Stimulated activated CD4-positive, alpha-beta T cell treated with anti-CD3 and anti-CD28 coated beads, TNF-alpha, amount 100 ng/mL, for 1 hour (primary cell): ENCODE measurements around the gene PRODH2.
"Not testable (repeated sequence)": the region's sequence is repeated elsewhere in the genome, so short reads cannot be mapped to it uniquely, and the experiment has no call there.

Experiments used
- DNase-seq, 3 donors: peaks; one replicate each; pipeline ENCODE4 v3.0.0-alpha.2; 2020; ENCODE audit warnings: low read depth in 3 of 3, low spot score in 1 of 3

Gene PRODH2

DNA sequence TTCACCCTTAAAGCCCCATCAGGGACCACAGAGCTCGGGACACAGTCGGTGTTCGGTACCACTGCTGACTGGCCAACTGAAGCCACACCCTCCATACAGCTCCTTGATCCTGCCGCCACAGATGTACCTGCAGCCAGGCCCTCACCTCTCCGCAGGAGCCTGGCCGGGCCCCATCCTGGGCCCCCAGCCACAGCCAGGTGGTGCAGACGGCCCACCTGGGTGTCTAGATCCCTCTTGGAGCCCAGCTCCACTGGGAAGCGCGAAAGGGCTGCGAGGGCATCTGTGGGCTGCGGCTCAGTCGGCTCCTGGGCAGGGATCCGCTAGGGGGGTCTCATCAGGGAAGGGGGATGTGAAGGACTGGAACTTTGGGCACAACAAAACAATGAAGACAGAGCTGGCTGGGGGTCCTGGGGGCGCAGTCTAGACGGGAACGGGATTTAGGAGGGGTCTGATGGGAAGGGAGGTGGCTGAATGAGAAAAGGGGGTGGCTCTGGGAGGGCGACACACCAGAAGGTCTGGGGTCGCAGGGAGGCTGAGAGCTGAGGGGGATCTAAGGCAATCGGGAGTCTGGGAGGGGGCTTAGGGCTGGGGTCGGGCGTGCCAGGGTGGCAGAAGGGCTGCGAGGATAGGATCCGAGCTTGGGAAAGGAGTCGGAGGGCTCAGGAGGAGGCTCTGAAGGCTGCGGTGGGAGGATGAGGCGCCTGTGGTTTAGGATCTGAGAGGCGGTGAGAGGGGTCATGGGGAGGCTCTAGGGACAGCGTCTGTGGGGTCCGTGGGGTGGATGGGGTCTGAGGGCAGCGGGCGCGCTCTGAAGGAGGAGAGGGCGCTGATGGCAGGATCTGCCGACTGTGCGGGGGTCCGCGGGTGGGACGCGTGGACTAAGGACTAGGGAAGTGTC is 15.8 kb downstream of the PRODH2 start:
- no peak for DNase-seq

DNA sequence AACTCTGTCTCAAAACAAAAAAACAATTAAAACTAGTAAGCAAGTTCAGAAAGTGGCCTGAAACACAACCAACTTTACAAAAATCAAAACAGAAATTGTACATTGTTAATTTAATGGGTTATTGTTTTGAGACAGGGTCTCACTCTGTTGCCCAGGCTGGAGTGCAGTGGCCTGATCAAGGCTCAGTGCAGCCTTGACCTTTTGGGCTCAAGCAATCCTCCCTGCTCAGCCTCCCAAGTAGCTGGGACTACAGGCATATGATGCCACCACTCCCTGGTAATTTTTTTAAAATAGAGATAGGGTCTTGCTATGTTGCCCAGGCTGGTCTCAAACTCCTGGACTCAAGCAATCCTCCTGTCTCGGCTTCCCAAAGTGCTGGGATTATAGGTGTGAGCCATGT is 17.1 kb downstream of the PRODH2 start:
- DNase-seq, result not testable (repeated sequence)

DNA sequence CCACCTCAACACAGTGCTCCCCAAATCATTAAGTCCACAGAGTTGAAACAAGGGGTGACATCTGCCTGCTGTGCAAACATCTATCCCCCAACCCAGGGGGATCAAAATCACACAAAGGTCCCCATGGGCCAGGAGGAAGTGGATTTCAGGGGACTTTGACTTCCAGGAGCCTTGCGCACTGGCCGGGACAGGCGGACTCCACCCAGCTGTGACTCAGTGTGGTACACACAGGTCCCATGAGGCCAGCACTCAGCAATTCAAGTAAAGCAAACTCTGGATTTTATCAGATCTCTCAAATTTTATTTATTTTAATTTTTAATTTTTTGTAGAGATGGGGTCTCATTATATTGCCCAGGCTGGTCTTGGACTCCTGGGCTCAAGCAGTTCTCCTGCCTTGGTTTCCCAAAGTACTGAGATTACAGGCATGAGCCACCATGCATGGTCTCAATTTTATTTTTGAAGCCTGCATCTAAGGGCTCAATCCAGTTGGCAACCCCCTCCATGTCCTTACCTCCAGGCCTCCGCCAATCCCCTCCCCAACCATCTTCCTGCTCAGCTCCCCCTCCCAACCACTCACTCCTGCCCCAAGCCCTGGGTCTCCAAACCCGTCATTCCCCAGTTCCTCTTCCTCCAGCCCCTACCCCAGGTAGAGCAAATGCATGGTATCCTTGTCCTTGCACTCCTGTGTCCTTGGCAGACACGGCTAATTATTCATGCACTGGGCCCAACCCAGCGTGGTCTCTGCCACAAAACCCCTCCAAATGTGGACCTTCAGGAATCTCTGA is 19.1 kb downstream of the PRODH2 start:
- no peak for DNase-seq

DNA sequence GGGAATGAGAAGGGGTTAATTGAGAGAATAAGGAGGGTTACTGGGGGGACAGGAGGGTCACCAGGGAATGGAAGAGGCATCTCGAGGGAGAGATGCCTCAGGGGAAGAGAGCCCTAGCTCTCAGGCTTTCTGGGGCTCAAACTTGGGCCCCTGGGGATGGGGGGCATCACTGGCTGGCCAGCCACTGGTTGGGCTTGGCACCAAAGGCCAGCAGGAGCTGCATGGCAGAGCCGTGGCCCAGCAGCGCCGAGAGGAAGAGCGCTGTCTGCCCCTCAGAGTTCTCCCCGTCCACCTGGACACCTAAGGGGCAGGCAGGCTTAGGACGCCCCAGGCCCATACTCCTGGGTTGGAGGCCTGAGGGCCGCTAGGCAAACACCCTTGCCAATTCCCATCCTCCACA is 19.8 kb downstream of the PRODH2 start:
- DNase-seq, result no peak

DNA sequence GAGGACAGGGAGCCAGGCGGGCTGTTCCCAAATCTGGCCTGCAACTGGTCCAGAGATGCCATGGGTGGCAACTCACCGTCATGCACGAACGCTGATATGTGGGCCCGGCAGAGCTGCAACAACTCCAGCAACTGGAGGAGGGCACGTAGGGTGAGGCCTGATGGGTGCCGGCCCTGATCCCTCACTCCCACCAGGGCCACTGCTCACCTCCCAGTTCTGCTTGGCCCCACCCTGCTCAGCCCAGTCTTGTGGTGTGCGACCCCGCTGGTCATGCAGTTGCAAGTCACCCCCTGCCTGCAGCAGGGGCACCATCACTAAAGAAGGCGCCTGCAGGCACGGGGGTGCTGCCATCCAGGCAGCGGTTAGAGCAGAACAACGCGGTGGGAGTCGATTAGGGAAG is 20.3 kb downstream of the PRODH2 start:
- DNase-seq, result no peak

DNA sequence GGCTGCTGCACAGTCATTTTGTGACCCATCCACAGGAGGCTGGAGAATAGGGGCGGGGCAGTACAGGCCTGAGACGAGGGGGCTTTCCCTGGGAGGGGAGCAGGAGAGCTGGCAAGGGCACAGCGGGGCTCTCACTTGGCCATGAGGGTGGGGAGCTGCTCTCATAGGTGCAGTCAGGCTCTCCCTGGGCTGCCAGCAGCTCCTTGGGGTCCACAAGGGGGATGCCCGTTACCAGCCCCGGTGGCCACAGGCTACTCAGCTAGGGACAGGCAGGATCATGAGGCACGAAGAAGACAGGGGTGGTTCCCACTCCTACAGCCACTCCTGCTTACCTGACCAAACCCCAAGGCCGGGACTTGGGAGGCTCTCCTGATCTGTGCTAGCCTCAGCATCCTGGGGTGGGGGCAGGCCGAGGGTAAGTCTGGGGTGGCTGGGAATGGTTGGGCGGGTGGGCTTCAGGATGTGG is 20.8 kb downstream of the PRODH2 start:
- no peak for DNase-seq

DNA sequence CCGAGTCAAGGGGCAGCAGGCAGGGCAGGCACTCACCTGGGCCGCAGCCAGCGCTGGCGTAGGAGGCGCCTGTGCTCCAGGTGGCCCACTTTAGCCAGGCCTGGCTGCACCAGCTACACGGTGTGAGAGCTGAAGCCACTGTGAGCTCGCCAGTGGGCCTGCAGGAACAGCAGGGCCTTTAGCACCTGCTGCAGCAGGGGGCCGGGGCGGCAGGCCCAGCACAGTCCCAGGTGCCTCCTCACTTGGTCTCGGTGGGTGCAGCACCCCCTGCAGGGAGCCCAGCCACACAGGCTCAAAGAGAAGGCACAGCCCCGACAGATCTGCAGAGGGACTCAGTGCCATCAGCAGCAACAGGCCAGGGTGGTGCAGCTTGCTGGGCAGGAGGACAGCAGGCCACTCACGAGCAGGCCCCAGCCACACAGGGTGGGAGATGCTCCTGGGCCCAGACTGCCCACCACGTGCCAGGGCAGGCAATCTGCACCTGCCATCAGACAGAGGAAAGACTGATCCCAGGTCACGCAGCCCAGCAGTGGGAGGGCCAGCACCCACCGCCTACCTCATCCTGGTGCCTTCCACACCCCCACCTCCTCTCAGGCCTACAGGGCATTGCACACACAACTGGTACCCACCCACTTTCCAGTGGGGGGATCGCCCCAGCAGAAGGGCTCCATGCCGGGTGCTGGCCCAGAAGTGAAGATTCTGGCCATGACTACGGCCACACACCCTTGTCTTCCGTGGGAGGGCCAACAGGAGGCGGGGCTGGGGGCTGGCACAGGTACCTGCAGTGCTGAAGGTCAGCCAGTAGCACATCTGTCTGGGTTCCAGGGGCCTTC is 21.4 kb downstream of the PRODH2 start:
- DNase-seq, result no peak

DNA sequence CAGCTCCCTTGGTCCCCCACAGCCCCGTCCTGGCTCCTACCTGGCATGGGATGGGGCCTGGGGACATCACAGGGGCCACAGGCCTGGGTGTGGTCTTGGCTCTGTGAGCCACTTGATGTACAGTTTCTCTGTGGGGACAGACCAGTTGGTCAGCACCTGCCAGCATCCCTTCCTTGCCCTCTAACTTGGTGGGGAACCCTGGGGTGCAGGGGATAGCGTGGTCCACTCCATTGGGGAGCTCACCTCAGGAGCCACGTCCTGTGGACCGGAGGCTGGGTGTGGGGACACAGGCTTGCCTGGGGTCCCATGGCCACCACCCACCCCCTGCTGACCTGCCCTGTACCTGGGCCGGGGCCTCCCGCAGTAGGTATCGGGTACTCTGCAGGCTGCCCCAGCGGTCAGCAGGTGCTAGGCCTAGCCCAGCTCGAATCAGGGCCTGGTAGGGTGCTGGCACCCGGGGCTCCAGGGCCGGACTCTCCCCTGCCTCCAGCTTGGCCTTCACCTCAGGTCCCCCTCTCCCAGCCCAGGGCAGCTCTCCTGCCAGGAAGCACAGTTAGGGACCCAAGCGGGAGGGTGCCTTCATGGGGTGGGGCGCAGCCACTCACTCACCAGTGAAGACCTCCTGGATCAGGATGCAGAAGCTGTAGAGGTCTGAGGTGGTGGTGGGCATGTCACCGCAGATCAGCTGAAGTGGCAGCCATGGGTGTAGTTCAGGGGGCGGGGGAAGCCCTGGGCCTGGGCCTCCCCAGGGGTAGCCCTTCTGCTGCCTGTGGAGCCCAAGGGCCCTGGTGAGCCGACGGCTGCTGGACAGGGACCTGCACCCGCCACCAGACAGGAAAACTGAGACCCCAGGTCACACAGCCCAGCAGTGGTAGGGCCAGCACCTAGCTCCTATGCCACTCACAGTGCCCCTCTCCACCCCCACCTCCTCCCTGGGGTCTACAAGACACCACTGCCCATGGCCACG is 22.4 kb downstream of the PRODH2 start:
- no peak for DNase-seq

DNA sequence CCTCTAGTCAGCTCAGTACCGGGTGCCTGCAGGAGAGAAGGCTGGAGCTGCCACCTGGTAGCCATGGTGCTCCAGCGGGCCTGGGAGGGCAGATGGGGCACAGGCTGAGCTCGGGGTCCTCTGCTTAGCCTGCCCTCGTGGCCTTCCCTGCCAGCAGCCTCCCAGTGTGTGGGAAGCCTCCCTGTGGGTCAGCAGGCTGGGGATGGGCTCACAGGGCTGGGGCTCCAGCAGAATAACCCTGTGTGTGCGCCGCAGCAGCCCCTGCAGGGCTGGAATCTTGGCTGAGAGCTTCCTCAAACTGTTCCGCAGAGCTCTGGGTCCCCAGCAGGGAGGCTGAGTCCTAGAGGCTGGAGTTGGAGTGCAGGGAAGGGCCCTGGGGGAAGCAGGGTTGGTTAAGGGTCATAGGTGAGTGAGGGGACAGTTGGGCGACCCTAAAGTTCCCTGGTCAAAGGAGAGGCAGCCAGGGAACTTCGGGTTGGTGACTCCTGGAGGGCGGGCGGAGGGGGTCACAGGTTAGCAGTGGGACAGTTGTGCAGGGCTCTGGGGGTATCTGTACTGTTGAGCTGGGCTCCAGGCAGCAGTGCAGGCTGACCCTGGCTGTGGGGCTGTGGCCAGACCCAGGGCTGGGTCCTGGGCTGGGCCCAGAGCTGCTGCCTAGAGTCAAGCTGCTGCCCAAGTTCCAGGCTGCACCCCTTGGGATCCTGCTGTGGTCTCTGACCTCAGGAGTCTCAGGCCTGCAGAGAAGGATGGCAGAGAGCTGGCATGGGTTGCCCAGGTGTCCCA is 23.3 kb downstream of the PRODH2 start:
- no peak for DNase-seq

DNA sequence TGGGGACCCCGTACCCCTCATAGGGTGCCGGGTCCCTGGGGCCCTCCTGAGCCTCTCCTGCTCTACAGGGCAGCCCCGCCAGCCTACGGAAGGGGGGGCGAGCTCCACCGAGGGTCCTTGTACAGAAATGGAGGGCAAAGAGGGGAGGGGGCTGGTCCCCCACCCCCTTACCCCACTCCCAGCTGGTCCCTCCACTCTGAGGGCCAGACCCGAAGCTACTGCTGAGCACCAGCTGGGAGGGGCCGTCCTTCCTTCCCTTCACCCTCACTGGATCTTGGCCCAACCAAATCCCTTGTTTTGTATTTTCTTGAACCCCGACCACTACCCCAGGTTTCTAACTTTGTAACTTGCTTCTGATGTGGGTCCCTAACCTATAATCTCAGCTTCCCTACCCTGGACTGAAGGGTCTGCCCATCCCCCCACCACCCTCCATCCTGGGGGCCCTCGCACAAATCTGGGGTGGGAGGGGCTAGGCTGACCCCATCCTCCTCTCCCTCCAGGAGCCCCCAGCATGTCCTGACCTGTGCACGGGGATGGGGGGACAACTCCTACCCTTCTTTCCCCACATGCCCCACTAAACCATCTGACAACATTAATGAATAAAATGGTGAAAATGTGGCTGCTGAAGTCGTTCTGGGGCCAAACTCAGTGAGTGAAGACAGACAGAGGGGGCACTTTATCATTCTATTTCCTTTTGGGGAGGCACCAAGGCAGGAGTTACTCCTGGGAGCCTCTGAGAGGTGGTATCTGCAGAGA is 24.3 kb downstream of the PRODH2 start:
- DNase-seq, result no peak

DNA sequence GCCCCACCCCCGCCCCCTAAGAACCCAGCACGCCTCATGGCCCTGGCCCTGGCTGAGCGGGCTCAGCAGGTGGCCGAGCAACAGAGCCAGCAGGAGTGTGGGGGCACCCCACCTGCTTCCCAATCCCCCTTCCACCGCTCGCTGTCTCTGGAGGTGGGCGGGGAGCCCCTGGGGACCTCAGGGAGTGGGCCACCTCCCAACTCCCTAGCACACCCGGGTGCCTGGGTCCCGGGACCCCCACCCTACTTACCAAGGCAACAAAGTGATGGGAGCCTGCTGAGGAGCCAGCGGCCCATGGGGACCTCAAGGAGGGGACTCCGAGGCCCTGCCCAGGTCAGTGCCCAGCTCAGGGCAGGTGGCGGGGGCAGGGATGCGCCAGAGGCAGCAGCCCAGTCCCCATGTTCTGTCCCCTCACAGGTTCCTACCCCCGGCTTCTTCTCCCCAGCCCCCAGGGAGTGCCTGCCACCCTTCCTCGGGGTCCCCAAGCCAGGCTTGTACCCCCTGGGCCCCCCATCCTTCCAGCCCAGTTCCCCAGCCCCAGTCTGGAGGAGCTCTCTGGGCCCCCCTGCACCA is 25.3 kb downstream of the PRODH2 start:
- no peak for DNase-seq

DNA sequence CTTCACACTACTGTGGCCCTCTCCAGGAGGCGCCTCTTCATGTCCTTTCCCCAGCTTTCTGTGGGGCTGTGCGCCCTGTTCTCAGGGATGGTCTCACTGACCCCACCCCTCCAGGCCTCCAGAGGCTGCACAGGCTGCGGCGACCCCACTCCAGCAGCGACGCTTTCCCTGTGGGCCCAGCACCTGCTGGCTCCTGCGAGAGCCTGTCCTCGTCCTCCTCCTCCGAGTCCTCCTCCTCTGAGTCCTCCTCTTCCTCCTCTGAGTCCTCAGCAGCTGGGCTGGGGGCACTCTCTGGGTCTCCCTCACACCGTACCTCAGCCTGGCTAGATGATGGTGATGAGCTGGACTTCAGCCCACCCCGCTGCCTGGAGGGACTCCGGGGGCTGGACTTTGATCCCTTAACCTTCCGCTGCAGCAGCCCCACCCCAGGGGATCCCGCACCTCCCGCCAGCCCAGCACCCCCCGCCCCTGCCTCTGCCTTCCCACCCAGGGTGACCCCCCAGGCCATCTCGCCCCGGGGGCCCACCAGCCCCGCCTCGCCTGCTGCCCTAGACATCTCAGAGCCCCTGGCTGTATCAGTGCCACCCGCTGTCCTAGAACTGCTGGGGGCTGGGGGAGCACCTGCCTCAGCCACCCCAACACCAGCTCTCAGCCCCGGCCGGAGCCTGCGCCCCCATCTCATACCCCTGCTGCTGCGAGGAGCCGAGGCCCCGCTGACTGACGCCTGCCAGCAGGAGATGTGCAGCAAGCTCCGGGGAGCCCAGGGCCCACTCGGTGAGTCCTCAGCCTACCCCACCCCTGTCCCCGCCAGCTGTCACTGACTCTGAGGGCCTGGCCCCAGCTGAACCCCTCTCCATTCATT is 26.1 kb downstream of the PRODH2 start:
- no peak for DNase-seq

DNA sequence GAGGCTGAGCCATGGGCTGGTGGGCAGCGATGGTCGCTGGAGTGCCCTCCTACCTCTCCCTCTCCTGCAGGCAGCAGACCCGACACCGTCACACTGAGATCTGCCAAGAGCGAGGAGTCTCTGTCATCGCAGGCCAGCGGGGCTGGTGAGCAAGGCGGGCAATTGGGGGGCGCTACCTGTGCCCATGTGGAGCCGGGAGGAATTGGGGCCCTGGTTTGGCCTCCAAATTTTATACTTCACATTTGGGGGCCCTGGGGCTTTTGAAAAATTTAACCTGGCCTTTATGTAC is 27.4 kb downstream of the PRODH2 start:
- DNase-seq, result no peak

DNA sequence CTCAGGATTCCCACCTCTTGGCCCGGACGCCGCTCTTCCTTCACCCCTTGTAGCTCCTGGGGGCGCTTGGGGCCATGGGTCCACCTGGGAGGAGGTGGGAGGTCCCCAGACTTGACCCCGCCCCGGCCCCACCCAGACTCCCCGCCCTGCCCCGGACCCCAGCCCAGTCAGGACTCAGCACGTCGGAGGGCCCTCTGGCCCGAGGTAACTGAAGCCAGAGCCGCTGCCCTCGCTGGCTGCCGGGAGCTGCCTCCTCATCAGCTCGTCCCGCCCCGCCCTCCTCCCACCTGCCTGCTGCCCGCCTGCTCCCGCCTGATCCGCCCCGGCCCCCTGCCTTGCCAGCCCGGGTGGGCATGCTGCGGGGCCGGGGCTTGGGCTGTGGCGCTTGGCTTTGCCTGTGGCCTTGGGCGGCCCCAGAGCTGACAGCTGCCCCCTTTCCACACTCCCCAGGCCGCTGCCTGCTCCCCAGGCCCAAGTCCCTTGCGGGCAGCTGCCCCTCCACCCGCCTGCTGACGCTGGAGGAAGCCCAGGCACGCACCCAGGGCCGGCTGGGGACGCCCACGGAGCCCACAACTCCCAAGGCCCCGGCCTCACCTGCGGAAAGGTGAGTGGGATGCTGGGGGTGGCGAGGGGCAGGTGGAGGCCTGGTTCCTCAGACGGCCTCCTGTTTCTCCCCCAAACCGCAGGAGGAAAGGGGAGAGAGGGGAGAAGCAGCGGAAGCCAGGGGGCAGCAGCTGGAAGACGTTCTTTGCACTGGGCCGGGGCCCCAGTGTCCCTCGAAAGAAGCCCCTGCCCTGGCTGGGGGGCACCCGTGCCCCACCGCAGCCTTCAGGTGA is 27.9 kb downstream of the PRODH2 start:
- no peak for DNase-seq

DNA sequence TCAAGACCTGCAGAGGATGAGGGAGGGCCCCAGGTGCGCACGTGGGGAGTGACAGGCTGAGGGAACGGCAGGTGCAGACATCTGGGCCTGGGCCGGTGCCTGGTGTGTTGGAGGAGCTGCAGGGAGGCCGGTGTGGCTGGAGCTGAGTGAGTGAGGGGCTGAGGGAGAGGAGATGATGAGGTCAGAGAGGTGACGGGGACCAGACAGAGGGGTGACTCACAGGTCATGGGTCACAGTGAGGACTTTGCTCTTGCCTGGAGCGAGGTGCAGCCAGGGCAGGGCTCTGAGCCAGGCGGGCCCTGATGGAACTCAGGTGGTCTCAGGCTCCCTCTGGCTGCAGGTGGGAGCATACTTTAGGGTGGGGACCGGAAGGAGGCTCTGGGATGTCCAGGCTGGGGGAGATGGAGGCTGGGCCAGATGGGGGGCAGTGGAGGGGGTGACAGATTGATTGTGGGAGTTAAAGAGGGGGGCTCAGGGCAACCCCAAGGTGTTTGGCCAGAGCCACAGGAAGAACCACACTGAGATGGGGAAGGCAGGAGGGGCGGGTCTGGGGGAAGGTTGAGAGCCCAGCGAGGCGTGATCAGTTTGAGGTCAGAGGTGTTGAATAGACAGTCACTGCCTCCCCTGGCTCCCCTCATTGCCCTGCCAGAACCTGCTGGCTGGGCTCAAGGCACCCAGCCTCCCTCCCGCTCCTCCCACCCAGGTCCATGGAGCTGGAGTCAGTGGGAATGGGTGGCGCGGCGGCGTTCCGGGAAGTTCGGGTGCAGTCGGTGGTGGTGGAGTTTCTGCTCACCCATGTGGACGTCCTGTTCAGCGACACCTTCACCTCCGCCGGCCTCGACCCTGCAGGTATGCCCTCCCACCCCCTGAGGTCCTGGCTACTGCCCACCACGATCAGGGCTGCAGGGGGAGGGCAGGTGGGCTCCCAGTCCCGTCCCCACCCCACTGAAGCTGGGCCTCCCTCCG is 28.9 kb downstream of the PRODH2 start:
- no peak for DNase-seq

DNA sequence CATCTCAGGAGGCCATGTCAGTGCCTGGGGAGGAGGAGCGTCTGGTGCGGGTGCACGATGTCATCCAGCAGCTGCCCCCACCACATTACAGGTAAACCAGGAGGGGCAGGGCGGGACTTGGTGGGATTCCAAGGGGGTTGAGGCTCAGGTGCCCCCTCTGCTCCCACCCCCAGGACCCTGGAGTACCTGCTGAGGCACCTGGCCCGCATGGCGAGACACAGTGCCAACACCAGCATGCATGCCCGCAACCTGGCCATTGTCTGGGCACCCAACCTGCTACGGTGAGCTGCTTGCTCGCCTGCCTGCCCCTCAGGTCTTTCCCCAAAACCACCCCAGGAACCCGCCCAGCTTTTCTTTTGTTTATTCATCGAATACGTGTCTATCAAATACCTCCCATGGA is 30.1 kb downstream of the PRODH2 start:
- no peak for DNase-seq
